ENCODE data around the gene B4GALT1.
"Not testable (repeated sequence)": the region's sequence is repeated elsewhere in the genome, so short reads cannot be mapped to it uniquely, and the experiment has no call there.

The B4GALT1 gene

DNA sequence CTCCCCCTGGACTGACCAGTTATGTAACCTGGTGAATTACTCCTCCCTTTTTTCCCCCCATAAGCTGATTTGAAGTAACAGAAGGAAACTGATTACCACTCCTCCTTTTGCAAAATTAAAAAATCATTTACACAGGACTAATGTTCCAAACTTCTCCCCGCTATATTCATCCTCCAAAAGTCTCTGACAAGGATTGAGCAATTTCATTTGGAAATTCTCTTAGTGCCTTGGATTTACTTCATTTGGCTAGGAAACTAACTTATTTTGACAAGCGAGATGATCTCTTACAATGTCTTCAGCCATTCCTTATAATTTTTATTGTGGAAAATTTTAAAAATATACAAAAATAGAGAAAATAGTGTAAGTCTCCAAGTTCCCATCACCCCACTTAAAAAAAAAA is 15.4 kb upstream of the B4GALT1 start:
- DNase-seq = no peak

DNA sequence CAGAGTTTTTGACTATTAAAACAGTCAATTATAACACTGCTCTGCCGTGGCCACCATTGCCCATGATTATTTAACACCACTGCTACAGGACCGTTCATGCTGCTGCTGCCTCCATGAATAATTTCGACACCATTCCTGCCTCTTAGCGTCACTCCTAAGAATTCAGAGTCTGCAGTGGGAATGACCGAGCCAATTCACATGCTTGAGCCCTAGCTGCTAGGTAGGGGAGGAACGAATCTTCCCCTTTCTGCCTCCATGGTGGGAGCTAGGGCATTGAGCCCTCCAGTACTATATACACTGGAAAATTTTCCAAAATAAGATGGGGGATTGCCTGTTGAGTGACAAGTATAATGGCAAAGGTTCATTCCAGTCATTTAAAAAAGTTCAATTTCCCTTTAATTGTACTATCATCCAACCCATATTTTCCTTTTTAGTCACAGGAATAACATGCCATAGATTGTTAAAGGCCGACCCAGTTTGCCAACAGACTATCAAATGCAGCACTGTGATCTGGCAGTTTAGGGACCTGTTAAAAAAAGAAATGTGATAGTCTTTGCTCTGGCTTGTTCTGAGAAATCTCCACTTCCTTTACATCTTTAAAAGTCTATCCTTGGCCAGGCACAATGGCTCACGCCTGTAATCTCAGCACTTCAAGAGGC is 13.5 kb upstream of the B4GALT1 start:
- no peak for DNase-seq

DNA sequence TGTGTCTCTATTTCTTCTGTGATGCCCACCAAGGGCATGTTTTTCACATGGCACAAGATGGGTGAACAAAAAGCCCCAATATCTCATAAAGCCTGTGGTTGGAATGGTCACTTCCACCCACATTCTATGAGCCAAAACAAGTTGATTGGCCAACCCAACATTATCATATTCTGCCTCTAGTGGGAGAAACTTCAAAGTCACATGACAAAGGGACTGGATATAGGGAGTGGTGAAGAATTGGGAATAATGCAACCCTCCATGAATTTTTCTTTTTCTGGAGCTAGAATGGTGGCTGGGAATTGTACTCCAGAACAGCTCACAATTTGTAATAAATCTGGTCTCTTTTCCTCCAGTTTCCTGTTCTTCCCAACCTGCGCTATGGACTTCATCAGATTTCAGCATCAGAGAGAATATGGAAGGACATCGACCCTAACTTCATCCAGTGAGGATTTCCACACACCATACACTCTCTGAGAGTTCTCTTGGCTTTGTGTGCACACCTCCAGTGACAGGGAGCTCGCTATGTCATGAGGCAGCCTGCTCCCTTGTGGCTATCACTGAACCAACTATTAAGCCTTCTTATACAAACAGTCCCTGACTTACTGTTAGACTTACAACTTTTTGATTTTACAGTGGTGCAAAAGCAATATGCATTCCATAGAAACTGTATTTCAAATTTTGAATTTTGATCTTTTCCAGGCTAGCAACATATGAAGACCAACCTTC is 12.0 kb upstream of the B4GALT1 start:
- DNase-seq = no peak

DNA sequence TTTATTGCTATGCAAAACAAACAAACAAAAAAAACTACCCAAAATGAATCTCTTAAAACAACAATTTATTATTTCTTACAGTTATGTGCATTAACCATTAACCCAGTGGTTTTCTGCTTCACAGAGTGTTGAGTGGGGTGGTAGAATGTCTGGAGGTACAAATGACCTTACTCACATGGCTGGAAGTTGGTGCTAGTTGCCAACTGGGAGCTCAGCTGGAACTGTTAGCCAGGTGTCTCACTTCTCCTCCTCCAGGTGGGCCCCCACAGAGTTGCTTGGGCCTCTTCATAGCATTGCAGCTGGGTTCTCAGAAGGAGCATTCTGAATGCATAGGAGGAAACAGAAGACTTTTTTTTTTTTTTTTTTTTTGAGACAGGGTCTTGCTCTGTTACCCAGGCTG is 10.5 kb upstream of the B4GALT1 start:
- DNase-seq = no peak

DNA sequence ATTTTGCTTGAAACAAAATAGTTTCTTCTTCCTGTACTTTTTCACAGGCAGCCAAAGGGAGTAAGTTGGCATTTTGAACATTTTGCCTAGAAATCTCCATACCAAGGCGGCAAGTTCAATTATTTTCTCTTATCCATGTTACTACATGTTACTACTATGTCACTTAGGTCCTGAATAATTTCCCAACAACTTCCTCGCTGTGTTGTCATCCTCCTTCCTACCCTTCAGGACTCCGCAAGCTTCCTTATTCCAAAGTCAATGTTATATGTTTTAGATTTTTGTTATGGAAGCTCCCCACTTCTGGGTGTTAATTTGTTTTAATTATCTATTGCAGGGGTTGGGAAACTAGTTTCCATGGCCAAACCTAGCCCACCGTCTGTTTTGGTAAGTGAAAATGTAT is 9.9 kb upstream of the B4GALT1 start:
- DNase-seq = no peak

DNA sequence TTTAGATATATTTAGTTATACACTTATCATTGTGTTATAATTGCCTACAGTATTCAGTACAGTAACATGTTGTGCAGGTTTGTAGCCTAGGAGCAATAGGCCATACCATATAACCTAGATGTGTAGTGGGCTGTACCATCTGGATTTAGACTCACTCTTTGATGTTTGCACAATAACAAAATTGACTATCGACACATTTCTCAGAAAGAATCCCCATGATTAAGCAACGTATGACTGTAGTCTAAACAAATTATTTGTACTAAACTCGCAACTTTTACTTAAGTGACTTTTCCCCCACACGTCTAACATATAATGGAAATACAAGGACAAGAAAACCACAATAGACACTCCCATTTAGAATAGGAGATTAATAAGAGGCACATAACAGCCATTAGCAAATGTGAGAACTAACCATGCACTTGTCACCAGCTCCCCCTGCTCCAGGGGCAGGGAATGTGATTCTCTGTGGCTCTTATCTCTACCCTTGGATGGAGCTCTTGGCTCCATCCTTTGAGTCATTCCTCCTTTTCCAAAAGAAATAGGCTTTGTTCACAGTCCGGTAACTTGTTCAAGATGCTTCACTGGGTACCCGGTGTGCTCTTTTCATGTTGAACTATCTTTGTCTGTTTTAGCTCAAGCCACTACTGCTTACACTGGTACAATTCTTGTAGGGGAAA is 8.7 kb upstream of the B4GALT1 start:
- no peak for DNase-seq

DNA sequence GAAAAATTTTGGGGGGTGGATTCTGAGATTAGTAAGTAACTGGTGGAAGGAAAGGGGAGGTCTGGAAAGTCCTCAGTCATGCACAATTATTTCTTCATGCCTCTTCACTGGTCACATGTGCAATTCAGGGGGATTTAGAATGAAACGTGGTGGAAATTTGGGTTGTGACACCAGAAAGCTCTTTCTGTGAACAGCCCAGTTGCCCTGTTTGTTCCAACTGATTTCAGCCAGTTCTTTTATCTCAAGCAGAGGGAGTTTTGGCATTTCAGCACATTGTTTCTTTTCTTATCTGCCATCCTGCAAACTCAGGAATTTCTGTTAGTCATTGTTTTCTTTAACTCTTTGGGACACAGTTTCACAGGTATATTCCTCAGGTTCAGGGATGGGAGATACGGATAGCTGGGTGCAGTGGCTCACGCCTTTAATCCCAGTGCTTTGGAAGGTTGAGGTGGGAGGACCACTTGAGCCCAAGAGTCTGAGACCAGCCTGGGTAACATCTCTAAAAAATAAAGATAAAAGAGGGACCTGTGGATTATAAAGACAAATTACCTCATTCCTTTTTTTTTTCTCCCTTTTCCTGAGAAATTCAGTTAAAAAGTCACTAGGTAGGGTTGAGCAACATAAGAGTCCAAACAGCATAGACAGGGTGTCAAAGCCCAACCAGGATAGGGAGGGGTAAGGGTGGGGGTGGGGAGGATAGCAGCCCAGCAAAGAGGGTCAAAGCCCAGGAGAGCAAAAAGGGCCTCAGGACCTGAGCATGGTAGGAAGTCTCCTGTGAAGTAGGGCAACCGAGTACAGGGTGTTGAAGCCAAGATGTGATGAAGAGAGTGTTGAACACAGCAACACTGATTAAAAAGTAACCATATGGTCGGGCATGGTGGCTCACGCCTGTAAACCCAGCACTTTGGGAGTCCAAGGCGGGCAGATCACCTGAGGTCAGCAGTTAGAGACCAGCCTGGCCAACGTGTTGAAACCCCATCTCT is 5.4 kb upstream of the B4GALT1 start:
- no peak for DNase-seq

DNA sequence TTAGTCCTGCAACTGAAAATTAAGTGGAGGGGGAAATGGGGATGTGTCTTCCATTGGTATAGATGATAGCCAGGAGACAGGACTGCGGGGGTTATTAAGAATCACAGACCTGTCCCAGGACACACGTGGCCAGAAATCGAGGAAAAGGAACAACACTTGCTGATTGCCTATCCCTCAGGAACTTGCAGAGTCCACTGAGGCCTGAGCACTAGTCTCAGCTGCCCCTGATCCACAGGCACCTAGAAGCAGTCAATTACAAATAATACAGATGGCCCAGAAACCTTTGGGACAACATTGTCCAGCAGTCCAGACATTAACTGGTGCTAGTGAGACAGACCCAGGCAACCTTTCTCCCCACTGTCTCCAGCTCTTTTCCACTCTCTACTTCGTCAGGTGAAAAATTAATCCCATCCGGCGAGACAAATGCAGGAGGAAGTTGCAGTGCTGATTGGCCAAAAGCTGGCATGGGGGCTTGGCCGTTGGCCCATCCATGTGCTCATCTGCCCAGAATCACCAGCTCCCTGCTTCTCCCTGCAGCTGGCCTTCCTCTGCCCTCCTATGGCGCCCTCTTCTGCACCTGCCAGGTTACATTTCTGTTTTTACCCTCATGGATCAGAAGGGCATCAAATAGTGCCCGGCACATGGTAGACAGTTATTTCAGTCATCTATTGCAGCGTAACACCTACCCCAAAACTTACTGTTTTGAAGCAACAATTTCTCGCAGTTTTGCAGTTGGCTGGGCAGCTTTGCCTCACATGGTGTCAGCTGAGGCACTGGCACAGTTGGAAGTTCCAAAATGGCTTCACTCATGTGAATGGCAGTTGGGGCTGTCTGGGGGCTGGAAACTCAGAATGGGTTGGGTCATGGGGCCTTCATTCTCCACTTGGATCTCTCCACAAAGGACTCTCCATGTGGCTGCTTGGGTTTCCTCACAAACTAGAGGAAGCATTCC is 3.6 kb upstream of the B4GALT1 start:
- DNase-seq = peak; percentile 56 to 71

DNA sequence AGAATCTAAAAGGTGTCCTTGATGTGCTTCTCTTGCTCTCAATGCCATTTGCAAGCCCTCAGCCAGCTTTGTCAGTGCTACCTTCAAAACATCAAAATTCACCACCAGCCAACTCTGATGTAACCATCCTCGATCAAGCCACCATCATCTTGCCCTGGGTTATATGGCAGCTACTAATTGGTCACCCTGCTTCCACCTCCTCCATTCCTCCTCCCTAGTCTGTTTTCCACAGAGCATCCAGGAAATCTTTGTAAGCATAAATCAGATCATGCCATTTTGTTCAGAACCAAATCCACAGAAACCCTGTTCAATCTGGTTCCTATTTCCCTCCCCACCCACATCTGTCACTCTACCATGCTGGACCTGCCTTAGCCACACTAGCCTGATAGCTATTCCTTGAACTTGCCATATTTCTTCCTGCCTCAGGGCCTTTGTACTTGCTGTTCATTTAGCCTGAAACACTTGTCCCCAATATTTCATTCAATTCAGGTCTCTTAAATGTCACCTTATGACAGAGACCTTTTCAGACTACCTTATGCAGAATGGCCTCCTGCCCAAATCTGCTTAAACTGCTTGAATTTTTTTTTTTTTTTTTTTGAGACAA is 1.9 kb upstream of the B4GALT1 start:
- no peak for DNase-seq

DNA sequence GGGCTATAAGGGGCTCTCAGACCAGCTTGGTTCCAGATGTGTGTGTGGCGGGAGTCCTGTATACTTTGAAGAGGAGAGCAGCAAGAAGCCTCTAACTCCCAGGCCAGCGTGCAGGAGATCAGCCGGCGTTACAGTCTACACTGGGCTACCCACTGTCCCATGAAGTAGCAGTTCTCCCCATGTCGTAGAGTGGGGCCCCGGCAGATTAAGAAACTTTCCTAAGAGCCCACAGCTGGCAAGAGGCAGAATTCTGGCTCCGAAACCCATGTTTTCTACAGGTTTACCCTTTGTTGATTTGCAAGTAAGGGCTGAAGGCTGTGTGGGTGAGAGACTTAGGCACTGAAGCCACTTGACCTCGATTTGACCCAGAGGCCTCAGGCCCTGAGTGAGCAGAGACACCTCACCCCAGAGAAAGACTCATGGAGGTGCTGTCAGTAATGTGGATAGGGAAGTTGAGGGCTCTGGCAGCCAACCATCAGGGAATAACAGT is 881 bp upstream of the B4GALT1 start:
- peak in 1 of 2 experiments; percentile 22 for DNase-seq

DNA sequence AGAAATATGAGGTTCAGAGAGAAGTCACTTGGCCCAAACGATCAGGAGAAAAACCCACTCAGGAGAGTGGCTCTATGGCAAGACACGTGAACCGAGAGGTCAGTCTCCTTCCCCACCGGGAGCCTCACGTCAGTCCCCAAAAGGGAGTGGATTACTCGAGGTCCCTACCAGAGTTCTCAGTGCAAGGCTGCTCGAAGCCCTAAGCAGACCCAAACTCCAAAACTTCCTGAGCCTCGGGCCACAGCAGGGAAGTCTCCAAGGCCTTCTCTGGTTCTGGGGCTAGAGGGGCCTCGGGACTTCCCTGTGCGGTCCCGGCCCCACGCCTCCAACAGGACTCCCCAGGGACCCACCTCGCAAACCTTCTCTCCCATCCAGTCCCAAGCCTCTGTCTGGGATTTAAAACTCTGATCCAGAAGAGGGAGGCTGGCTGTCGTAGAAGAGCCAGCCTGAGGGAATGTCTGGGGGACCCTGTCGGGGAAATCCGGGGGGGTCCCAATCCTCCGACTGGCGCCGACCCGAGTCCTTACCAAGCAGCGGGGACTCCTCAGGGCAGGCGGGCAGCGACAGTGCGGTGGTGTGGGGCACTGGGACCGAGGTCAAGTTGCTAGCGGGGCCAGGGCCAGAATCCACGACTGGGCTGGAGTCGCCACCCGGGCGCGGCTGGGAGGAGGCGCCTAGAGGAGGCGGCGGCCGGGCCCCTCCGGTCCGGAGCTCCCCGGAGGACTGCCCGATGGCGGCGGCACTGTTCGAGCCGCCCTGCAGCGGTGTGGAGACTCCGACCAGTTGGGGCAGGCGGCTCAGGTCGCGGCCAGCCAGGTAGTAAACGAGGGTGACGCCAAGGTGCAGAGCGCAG is 679 bp downstream of the B4GALT1 start:
- DNase-seq = peak in 1 of 2 experiments; percentile 46

DNA sequence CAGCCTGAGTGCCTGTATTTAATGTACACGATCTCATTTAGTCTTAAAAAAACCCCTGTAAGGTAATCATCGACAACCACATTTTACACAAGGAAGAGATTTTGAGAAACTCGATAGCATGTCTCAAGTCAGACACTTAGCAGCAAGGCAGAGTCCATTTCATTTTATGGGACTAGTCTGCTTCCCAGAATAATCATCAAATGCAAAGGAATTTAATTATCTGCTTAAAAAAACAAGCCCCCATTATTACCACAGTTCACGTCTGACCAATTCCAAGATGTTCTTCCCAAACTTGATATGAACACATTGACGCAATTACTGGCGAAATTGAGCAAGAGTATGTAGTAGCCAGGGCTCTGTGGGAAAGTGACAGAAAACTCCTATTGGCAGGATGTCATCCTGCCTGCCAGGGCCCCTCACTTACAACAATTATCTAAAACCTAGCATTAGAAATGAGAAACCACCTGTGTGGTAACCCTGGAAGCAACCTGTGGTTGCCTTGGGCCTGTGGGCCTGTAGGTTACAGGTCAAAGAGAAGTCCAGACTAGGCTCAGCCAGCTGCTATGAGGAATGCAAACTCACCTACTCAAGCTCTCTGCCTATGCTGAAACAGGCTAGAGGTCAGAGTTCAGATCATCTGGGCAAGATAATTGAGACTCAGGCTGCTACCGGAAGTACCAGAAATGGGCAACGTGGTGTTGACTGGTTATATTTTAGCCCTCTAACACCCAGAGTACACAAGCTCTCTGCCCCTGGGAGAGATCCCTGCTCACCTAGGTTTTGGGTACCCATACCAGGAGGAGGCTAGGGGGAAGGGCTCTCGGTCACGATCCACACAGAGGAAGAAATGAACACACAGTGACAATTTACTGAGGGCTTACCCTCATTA is 1.6 kb downstream of the B4GALT1 start:
- peak; percentile 33 to 52 for DNase-seq

DNA sequence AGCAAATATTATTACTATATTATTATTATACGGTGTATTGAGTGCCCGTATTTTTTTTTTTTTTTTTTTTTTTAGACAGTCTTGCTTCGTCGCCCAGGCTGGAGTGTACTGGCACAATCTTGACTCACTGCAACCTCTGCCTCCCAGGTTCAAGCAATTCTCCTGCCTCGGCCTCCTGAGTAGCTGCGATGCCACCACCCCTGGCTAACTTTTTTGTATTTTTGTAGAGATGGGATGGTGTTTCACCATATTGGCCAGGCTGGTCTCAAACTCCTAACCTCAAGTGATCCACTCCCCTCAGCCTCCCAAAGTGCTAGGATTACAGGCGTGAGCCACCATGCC is 2.2 kb downstream of the B4GALT1 start:
- DNase-seq = not testable (repeated sequence)

DNA sequence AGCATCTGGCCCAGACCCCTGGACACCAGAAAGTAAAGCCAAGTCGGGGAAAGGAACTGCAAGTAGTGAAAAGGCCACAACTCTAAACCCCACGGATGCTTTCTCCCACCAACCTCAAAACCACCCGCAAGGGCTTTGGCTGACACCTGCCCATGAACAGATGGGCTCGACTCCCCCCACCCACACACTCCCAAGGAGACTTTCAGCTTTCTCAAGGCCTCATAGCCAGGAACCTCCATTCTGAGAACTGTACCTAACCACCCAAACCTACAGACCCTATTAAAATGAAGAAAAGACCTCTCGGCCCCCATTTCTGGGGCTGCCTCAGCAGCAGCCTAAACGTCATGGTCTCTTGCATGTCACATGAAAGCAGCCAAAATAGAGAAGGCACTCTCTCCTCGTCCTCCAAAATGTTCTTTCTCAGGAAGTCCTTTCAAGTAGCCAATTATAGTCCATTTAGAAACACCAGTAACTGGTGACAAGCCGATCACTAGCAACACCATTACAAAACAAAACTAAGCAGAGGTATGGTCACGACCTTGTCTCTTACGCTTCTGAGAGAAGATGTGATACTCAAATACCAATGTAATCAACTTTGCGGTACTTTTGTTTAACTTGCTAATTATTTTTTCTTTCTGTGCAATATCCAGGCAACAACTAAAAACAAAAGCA is 2.9 kb downstream of the B4GALT1 start:
- peak in 1 of 2 experiments; percentile 38 for DNase-seq

DNA sequence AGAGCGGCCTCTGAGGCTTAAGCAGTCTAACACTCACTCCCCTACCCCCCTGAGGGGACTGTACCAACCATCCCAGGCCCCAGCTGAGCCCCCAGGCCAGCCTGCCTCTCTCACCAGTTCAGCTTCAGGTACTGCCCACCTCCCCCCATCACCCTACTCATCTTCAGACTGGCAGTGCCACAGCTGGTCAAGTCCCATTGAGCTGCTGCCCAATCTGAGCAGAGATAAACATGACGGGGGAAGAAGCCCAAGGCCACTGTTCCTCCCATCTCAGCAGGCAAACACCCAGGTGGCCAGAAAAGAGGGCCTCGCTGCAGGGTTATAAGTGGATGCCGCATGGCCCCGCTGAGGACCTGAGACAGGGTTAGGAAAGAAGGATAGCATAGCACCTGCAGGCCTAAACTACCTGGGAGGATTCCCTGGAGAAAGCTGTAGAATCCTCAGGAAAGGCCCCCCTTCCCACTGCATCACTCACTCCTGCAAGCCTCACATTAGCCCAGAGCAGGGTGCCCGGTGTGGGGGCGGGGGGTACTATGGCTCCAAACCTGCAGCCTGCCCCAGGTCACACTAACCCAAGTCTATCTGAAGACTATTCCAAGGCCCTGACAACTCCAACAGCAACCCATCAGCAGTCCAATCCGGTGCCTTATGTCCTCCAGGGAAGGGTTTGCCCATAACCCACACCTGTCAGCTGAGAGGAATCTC is 3.6 kb downstream of the B4GALT1 start:
- DNase-seq = no peak

DNA sequence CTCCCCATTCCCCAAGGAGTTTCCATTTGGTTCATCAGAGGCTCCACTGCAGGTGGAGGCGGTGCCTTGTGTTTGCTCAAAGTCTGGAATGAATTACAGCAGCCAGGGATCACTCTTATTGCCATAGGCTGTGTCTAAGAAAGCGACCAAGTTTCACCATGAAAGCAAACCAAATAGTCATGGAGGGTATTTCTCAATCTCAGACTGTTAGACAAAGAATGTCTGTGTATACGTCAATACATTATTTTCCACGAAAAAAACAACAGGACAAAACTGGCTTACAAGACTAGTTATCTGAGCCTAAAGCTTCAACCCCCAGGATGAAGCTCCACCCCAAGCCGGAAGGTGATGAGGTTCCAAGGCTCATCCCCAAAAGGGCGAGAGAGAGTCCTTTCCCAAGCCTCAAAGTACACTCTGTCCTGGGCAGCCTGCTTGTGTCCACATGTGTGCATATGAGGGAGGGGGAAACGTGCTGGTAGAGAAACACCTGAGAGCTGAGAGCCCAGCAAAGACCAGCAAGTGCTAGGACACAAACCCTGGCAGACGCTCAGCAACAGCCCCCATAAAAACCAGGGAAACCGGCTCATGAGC is 4.3 kb downstream of the B4GALT1 start:
- no peak for DNase-seq

DNA sequence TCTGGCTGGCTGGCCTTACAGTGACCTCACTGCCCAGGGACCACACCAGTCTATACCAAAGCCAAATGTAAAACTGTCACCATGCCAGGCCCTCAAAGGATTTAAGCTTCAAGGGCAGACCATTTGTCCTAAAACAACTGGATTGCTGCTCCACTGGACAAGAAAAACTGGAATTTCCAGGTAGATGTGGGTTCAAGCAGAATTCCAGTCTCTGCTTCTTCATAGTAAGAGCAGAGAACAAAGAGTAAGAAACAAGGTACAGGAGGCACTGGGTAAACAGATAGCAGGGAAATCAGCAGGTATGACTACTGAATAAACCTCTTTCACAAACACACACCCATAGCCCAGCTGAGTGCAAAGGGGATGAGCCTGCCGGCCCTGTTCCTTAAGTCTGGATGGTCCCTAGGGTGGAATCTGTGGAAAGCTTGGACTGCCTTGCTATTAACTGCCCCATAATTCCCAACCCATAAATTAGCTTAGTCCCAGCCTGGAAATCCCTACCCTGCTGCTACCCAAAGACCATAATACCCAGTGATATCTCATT is 5.5 kb downstream of the B4GALT1 start:
- no peak for DNase-seq

All from activated CD4-positive, alpha-beta T cell treated with anti-CD3 and anti-CD28 coated beads, Interleukin-2, amount 50 U/mL, for 48 hours (primary cell).